PC-3 (cell line): ENCODE measurements around the gene MEIOSIN.

Experiments used
- EZH2phosphoT487 ChIP-seq: fragments of 300-600 bp; sonication (generic); IDR thresholded peaks from 2 replicates; pipeline ENCODE4 v1.6.1; 2018; ENCODE audit warnings: mild to moderate bottlenecking, antibody characterized with exemption, low read length, borderline replicate concordance
- TF ChIP-seq, protein P1 (sequence below): fragments of 300-600 bp; sonication (generic); conservative IDR thresholded peaks from 2 replicates; pipeline ENCODE4 v1.5.1; 2017; ENCODE audit warnings: antibody characterized with exemption, low read depth, mild to moderate bottlenecking, low read length

DNA sequence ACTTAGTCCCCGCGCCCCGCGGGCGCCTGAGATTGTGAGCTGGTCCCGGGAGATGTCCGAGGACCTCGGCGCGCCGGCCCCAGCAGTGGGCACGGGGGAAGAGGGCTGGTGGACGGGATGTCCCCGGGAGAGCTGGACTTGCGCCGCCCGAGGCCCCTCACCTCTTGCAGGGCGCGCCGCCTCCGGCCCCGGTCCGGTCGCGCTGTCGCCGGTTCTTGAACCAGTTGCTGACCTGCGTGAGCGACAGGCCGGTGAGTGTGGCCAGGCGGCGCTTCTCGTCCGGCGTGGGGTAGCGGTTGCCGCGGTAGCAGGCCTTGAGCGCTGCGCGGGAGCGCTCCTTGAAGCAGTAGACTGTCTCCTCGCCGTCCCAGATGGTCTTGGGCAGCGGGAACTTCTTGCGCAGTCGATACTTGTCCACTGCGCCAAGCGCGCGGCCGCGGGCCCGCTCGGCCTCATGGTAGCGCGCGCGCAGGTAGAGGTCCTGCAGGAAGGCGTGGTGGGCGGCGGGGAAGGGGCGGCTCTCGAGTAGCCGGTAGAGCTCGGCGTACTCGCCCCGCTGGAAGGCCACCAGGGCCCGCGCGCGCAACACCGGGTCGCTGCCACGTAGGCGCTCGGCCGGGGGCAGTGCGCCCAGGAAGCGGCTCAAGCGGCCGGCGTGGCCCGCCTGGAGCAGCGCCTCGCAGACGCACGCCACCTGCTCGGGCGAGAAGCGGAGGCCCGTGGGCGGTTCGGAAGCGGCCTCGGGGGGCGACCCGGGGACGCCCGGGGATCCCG is 34.8 kb downstream of the MEIOSIN start:
- TF ChIP-seq, protein P1, sequence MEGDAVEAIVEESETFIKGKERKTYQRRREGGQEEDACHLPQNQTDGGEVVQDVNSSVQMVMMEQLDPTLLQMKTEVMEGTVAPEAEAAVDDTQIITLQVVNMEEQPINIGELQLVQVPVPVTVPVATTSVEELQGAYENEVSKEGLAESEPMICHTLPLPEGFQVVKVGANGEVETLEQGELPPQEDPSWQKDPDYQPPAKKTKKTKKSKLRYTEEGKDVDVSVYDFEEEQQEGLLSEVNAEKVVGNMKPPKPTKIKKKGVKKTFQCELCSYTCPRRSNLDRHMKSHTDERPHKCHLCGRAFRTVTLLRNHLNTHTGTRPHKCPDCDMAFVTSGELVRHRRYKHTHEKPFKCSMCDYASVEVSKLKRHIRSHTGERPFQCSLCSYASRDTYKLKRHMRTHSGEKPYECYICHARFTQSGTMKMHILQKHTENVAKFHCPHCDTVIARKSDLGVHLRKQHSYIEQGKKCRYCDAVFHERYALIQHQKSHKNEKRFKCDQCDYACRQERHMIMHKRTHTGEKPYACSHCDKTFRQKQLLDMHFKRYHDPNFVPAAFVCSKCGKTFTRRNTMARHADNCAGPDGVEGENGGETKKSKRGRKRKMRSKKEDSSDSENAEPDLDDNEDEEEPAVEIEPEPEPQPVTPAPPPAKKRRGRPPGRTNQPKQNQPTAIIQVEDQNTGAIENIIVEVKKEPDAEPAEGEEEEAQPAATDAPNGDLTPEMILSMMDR: no peak
- TF ChIP-seq EZH2phosphoT487: no peak
